Breast epithelium (tissue), 4 donors: ENCODE results near the gene SEPSECS. TPM values are rescaled to one million over a fixed set of nuclear protein-coding genes. Genes with fewer than 3 reads are reported as not detected.

Experiments
- DNase-seq, 2 donors: peaks; one replicate each; pipeline ENCODE4 v3.0.0-alpha.2; 2019; ENCODE audit warnings: low spot score in 2 of 2
- H3K27ac ChIP-seq, 2 donors: fragments of 200-600 bp; sonication (generic) in 1 of 2; one replicate each; pipeline ENCODE4 v1.5.1; 2016 to 2019; ENCODE audit warnings: mild to moderate bottlenecking in 1 of 2
- H3K27me3 ChIP-seq, 2 donors: fragments of 200-600 bp; sonication (generic) in 1 of 2; one replicate each; pipeline versions ENCODE4 v1.5.1 to v1.6.0; 2017 to 2019; ENCODE audit warnings: control low read depth in 1 of 2, mild to moderate bottlenecking in 1 of 2
- H3K36me3 ChIP-seq: fragments of 200-600 bp; one replicate; pipeline ENCODE4 v1.5.1; 2019
- H3K4me1 ChIP-seq, 2 donors: fragments of 200-600 bp; sonication (generic); one replicate each; pipeline ENCODE4 v1.5.1; 2016 to 2019; ENCODE audit warnings: control low read depth in 1 of 2
- H3K4me3 ChIP-seq, 3 donors: fragments of 200-600 bp; sonication (generic); 1 replicate in 2 of 3; 2 replicates in 1 of 3; pipeline ENCODE4 v1.5.1; 2016 to 2019; ENCODE audit warnings: mild to moderate bottlenecking in 3 of 3, moderate library complexity in 2 of 3
- H3K9me3 ChIP-seq, 2 donors: fragments of 200-600 bp; sonication (generic) in 1 of 2; one replicate each; pipeline ENCODE4 v1.5.1; 2016 to 2019; ENCODE audit warnings: control low read depth in 1 of 2
- POLR2A ChIP-seq: fragments of 450-650 bp; IDR thresholded peaks from one replicate; pipeline ENCODE4 v1.6.1; 2016; ENCODE audit warnings: antibody characterized with exemption, mild to moderate bottlenecking, moderate library complexity
- POLR2AphosphoS5 ChIP-seq, 3 donors: sonication (generic); formaldehyde crosslinking; IDR thresholded peaks; one replicate each; pipeline ENCODE4 v1.6.1; 2017; ENCODE audit warnings: antibody characterized with exemption in 3 of 3
- intact Hi-C: fragments of 100-400 bp; cut with DNase I; formaldehyde crosslinking; loops from one replicate; pipeline ENCODE4 v1.15.1; 2023; ENCODE audit warnings: low total_unique reads
- total RNA-seq, 3 donors: library from RNA; depleted of rRNA; stranded (reverse); fragments of >200 nt; gene quantifications; one replicate each; pipeline ENCODE4 v1.1.0, GENCODE V29; 2016
- TF ChIP-seq, protein P1 (sequence below), 3 donors: fragments of 450-650 bp; IDR thresholded peaks; one replicate each; pipeline ENCODE4 v1.5.1; 2016 to 2017; ENCODE audit warnings: antibody characterized with exemption in 3 of 3, mild to moderate bottlenecking in 3 of 3, moderate library complexity in 3 of 3

SEPSECS gene
- 10 to 100 TPM in 2 of 3 donors, 1 to 10 TPM in 1; 8.8 to 18.7 (median 10.8) TPM for total RNA-seq

DNA sequence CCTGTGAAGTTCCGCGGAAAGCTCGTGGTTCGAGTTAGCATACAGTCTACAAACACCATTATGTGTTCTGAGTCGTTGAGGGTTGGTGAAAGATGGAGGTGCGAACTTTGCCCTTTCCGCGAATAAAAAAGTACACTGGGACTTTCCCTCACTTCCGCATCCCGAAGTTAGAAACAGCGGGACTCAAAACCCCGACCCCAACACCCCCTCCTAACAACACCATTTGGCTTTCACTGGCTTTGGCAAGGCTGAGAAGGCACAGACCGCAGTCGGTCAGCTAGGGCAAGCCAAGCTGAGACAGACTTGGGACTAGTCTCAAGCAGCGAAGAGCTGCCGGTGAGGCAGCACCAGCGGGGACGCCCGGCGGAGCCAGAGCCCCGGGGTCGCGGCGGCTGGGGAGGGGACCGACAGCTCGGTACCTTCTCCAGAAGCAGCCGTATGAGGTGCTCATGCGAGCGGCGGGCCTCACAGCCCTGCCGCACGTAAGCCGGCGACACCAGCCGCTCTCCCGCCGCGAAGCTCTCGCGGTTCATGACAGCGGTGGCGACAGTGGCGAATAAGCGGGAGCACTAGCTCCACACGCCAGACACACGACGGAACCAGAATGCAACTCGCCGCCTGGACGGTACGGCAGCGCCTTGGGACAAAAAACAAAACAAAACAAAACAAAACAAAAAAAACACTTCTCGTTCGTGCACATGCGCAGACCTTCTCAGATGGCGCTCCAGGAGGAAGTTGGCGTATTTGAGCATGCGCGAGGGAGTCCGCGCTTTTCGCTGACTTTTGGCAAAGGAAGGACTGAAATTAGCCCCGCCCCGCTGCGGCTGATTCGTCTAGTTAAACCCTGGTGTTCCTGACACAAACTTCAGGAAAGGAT is at the start of gene SEPSECS:
Gene SEPSECS, minus strand, starts transcription at position 613 of the 877 bp plus-strand sequence. Its CDS starts 80 bp downstream, at position 533.
- DNase-seq: peak; percentile 95 to 98
- no peaks in the 10 kb centered on the region for H3K36me3 ChIP-seq
- H3K4me3 ChIP-seq: peak within 1 kb of the TSS; percentile 89 to 93 (median 93)
- TF ChIP-seq POLR2AphosphoS5 (IDR thresholded peaks at IDR 0.05): peak; percentile 81 to 94 (median 90)
- peak; percentile 27 for TF ChIP-seq POLR2A
- TF ChIP-seq, protein P1, sequence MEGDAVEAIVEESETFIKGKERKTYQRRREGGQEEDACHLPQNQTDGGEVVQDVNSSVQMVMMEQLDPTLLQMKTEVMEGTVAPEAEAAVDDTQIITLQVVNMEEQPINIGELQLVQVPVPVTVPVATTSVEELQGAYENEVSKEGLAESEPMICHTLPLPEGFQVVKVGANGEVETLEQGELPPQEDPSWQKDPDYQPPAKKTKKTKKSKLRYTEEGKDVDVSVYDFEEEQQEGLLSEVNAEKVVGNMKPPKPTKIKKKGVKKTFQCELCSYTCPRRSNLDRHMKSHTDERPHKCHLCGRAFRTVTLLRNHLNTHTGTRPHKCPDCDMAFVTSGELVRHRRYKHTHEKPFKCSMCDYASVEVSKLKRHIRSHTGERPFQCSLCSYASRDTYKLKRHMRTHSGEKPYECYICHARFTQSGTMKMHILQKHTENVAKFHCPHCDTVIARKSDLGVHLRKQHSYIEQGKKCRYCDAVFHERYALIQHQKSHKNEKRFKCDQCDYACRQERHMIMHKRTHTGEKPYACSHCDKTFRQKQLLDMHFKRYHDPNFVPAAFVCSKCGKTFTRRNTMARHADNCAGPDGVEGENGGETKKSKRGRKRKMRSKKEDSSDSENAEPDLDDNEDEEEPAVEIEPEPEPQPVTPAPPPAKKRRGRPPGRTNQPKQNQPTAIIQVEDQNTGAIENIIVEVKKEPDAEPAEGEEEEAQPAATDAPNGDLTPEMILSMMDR (IDR thresholded peaks at IDR 0.05): no peak
- peak within 1 kb of the TSS; percentile 97 to 98 for H3K27ac ChIP-seq
- no peaks in the 10 kb centered on the region for H3K9me3 ChIP-seq
- no peaks in the 10 kb centered on the region for H3K4me1 ChIP-seq
- intact Hi-C loops: no loop called here
- H3K27me3 ChIP-seq: no peaks in the 10 kb centered on the region

DNA sequence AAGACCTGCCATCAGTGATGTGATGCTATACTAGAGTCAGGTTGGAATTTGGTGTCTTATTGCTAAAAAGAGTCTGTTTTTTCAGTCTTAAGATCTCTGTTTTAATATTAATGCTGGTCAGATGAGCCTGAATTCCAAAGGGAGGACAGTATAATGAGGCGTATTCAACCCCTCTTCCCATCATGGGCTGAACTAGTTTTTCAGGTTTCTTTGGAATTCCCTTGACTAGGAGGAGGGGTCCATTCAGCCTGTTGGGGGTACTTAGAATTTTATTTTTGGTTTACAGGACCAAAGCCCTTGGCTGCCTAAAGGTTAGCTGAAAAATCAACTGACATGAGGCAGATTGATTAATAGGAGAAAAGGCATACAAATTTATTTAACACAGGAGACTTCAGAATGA is 49.5 kb upstream of the SEPSECS start:
- no peak for DNase-seq
- intact Hi-C loops: loop anchor here (5.0 kb wide), 1 partner anchor 877 kb away; no protein-coding TSS in a partner anchor

DNA sequence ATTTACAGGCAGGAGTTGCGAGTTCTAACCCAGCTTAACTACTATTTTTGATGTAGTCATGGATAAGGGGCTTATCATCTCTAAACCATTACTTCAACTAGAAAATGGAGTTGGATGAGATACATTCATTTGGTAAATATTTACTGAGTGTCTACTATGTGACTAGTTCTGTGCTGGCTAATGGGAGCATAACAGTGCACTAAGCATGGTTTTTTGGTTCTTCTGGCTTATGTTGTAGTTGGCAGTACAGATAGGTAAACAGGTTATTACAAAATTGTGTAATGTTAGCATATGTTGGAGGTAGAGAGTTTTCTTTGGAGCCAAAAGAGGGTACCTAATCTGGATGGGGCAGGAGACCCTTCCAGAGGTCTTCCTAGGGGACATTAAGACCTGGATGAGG is 47.7 kb upstream of the SEPSECS start:
- Histone ChIP-seq H3K9me3 (peaks cover 7 to 10% of the 10 kb centered on the region in 2 donors), H3K27ac (no peak overlapping the region), H3K4me3 (no peak overlapping the region), H3K4me1 (no peaks in the 10 kb centered on the region), H3K27me3 (no peaks in the 10 kb centered on the region), H3K36me3 (no peaks in the 10 kb centered on the region)
- intact Hi-C loops: loop anchor here (5.0 kb wide), 1 partner anchor 876 kb away; no protein-coding TSS in a partner anchor
- TF ChIP-seq POLR2AphosphoS5 (IDR thresholded peaks at IDR 0.05): no peak
- TF ChIP-seq POLR2A: no peak
- TF ChIP-seq, protein P1 (IDR thresholded peaks at IDR 0.05): no peak
- no peak for DNase-seq

More for the DNA sequence above, 49.5 kb upstream of the SEPSECS start:
- Histone ChIP-seq H3K4me3 (no peak overlapping the region), H3K4me1 (no peaks in the 10 kb centered on the region), H3K27me3 (no peaks in the 10 kb centered on the region), H3K36me3 (no peaks in the 10 kb centered on the region), H3K27ac (no peak overlapping the region), H3K9me3 (peaks cover 14 to 15% of the 10 kb centered on the region in 2 donors)
- TF ChIP-seq POLR2A (no peak), POLR2AphosphoS5 (IDR thresholded peaks at IDR 0.05) (no peak)
- TF ChIP-seq, protein P1 (IDR thresholded peaks at IDR 0.05): no peak

DNA sequence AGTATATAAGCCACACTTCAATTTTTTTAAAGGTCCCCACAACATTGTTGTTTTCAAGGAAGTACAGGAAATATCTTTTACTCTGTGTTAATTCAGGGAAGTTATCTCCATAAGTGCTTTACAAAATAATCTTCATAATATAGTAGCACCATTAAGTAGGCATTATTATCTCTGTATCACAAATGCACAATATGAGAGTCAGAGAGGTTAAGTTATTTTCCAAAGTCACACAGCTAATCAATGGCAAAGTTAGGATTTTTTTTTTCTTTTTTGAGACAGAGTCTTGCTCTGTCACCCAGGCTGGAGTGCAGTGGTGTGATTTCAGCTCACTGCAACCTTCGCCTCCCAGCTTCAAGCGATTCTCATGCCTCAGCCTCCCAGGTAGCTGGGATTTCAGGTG is 38.5 kb upstream of the SEPSECS start:
- H3K4me3 ChIP-seq: no peak overlapping the region
- intact Hi-C loops: no loop called here
- no peak for DNase-seq
- TF ChIP-seq, protein P1 (IDR thresholded peaks at IDR 0.05): no peak
- TF ChIP-seq POLR2A: no peak
- TF ChIP-seq POLR2AphosphoS5 (IDR thresholded peaks at IDR 0.05): no peak
- no peak overlapping the region for H3K27ac ChIP-seq
- H3K36me3 ChIP-seq: no peaks in the 10 kb centered on the region
- H3K4me1 ChIP-seq: no peaks in the 10 kb centered on the region
- H3K27me3 ChIP-seq: no peaks in the 10 kb centered on the region
- H3K9me3 ChIP-seq: no peaks in the 10 kb centered on the region

DNA sequence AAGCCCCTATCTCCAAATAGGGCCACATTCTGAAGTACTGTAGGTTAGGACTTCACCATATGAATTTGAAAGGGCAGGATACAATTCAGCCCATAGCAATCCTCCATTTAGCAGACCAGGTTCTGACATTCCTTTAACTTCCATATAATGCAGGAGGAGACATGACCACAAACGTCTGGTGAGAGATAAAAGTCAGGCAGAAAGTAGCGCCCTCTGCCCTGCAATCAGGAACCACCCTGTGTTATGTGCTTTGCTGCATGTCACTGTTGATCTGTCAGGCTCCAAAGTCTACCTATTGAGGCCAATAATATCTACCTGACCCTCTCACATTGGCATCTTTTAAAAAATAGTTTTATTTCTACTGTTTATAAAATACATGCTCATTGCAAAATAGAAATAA is 30.2 kb upstream of the SEPSECS start:
- H3K36me3 ChIP-seq: no peaks in the 10 kb centered on the region
- no peak overlapping the region for H3K4me3 ChIP-seq
- H3K27me3 ChIP-seq: no peaks in the 10 kb centered on the region
- no peaks in the 10 kb centered on the region for H3K4me1 ChIP-seq
- TF ChIP-seq POLR2A (no peak), POLR2AphosphoS5 (IDR thresholded peaks at IDR 0.05) (no peak)
- TF ChIP-seq, protein P1 (IDR thresholded peaks at IDR 0.05): no peak
- no peaks in the 10 kb centered on the region for H3K9me3 ChIP-seq
- intact Hi-C loops: no loop called here
- no peak overlapping the region for H3K27ac ChIP-seq
- DNase-seq: no peak
